ENCODE data around the gene RHAG.

The RHAG gene

GRCh38 chr6:49563006-49563886 is 73.4 kb downstream of the RHAG start:
- no peak for DNase-seq

DNA sequence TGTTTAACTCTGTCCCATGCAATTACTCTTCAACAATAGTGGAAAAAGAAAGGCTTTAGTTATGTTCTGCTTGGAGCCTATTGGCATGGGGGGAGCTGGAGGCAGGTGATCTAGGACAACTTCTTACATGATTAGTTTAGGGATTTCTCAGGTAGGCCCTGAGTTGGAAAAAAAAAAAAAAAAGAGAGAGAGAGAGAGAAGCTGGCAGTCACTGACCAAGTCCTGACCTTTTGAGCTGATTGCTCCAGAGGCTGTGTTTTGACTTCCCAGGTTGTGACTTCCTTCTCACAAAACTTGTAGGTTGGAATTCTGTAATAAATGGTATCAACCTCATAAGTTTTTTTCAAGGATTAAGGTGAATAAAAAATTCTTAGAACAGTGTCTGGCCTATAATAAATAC is 78.4 kb downstream of the RHAG start:
- no peak for DNase-seq

- DNase-seq, result no peak
Measured at GRCh38 chr6:49557177-49557576, 79.5 kb downstream of the RHAG start.

DNA sequence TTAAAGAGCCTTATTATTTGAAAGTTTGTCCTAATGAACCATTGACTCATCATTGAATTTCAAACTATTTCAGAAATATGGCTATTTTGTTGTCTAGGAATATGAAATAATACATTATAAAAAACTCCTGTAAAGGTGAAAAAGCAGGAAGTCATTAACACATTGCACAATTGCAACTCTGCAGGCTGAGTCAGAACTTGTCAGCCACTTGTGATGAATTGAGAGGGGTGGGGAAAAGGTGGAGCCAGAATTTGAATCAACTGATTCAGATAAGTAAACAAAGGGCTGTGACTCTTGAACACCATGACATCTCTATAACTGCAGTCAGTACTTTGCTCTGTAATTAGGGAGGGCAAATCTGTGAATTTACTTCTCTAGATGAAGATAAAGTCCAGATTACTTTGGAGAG is 80.2 kb downstream of the RHAG start:
- peak in 1 of 5 experiments; percentile 53 for DNase-seq

GRCh38 chr6:49555951-49556350 is 80.7 kb downstream of the RHAG start:
- DNase-seq, result no peak

All from T-helper 2 cell (primary cell).